ENCODE measurements around the gene EPHA5.

The EPHA5 gene

DNA sequence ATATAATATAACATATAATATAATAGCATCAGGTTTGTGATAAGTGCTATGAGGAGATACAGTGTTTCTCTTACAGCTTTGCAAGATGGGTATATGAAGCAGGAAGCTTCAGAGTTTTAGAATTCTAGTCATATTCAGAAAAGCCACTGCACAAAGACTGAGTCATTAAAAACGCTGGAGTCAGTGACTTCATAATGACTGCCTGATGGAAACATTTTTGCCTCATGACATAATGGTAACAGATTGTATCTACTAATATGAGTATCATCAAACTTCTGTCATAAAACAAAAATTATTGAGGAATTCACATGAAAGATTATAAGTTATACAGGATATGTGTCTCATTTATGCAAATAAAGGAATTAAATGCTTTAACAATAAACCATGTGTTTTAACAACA is 46.8 kb downstream of the EPHA5 start:
- no peak for DNase-seq

DNA sequence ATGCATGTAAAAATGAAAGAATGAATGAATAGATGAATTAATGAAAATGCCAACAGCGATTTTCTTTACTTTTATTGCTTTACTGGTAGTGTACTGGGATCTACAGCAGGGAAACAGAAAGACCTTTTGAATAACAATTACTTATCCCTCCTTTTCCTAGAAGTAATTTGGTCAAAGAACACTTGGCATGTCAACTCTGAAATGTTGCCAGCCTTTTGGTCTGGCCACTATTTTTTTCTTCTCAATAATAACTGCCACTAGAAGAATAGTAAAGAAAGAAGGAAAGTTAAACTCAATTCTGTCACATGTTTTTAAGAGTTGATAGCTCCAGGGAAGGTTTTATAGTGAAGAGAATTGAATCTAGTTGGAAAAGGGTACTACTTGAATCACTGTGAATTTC is 52.9 kb downstream of the EPHA5 start:
- DNase-seq, result no peak

DNA sequence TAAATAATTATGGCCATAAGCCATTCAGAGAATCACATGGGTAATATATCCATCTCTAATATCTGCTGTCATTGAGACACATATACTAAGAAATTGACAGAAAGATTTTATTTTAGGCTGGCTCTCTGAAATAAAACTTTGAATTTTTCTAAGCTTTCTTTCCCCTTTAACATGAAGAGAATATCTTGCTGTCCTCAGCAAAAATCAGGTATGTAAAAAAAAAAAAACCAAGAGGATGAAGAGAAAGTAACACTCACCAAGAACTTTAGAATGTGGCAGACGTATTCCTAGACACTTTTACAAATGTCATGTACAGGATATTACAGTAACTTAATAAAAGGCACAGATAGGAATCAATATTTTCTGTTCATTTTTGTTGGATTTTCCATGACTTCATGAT is 65.8 kb downstream of the EPHA5 start:
- DNase-seq, result no peak

DNA sequence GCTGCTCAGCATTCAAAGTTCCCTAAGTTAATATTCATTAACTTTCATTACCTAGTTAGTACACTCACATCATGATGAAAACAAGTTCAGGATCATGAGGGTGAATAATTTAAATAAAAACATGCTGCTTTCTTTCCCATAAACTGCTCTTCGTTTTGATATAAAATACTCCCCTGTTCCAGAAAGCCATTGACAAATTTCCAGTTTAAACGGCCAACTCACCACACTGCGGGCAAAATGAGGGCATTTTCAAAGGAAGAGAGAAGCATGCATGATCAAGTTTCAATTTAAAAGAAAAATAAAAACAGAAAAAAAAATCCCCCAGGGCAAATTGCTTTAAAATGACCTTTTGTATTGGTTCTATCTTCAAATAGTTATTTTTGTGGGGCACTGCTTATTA is 69.6 kb downstream of the EPHA5 start:
- DNase-seq, result no peak

DNA sequence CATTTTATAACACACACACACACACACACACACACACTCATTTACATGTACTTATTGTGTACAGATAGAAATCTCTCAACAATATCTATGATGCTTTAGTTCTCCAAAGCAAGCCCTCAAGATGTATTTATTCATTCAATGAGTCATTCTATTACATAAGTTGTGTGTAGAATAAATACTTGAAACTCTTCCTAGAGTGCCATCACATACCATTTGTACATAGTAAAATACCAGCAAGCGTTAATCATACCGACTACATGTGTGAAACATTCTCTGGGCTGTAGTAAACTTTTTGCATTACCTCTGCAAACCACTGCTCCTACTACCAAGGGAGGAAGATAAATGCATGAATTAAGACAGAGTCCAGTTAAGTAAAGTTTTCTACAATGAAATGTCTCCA is 70.9 kb downstream of the EPHA5 start:
- no peak for DNase-seq

DNA sequence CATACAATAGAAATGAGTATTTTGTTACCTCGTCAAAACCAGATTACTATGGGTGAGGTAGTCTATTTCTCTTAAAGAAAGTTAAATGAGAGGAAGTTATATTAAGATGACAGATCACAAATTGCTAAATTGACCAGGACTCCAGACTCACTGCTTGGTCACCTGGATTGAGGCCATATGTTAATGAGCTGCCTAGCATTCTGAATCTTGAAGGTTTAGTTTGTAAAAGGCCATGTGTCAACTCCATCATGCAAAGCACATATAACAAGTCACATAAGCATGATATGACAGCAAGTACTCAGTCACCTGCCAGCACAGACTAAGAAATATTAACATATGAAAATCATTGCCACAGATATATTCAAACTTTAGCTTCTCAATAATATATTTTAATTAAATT is 72.6 kb downstream of the EPHA5 start:
- DNase-seq, result no peak

DNA sequence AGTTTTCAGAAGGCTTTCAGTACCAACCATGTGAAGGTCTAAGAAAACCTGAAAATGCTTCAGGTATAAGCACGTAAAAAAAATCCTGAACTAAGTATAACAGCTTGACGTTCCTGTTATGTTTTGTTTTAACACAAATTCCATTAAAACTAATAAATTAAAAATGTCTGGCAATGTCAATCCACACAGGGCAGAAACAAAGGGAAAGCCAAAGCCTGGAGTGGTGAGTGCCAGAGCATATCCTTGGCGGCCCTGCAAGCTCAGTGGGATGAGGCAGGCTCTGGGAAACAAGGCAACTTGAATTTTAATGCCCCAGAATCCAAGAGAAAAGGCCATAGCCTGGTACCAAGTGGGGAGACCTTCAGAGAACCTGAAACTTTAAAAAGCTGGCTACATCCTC is 78.2 kb downstream of the EPHA5 start:
- DNase-seq, result no peak

DNA sequence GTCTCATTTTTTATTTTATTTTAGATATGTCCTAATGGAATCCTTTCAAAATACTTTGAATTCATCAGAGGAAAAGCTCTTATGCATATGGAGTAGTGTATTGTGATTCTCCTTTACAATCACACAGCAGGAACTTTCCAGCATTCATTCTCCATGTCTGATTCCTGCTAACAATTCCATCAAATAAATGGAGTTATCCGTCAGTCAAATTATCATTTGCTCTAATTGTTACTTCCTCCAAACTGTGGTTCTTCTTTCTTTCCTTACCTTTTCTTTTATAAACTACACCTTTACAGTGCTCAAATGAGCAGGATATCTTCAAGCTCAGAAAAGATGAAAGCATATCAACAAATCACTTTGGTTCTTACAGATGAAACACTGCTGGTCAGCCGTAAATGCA is 80.4 kb downstream of the EPHA5 start:
- no peak for DNase-seq

DNA sequence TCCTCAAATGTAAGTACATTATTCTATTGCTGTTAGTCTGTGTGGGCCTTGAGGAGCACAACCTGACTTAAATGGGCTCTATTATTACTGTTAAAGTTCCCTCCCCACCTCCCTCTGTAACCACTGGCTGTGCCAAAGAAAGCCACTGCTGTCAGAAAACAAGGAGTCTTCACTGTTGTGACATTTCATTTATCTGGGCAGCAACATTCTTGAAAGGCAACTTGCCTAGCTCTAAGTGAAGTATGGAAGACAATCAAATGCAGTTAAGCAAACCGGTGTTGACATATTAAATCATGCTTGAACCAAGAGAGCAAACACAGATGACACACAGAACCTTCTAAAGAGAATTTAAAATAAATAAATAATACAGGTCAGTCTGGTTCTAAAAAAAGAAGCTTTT is 81.0 kb downstream of the EPHA5 start:
- DNase-seq, result no peak

DNA sequence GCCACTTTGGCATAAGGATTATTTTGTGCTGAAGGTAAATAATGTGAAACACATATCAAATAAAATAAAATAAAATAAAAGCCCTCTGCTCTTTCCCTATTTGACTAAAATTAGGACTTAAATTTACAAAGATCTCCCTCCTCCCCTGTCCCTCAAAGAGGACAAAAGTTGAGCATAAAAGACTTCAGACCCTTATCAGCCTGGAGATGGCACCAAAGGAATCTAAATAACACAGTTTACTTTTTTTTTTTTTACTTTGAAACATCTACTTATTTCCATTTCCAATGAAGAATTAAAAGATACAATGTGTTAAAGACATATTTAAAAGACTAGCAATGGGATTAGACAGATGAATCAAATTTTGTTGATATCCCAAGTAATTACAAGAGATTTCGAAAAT is 89.7 kb downstream of the EPHA5 start:
- no peak for DNase-seq

DNA sequence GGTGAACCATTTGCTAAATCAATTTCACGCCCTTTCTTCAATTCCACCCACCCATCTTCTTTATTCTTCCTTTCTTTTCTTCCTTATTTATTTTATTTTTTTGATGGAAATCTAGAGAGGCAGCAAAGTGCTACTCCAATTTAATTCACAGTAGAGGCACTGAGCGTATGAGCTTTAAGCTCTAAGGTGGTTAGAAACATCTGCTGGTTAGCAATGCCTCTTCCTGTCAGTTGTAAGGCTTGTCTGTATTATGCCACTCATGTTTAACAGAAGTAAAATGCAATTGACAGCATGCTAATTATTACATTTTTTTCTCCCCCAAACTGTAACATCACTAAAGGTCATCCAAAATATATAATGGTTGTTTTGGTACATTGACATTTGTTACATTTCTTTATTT is 103.8 kb downstream of the EPHA5 start:
- DNase-seq, result no peak

DNA sequence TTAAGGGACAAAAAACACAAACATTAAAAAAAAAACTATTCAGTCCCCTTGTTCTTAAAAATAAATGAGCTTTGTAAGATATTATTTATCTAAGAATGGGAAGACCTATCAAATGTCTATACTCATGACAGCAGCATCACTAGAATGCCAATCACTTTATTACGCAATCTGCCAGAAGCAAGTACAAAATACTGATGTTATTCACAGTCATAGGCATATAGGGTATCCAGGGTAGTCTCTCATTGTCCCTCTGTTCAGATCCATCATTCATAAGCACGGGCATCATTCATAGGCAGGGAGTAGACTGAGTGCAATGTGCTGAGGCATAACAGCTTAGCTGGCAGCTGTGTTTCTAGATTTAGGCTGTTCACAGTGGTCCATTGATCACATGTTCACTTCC is 109.1 kb downstream of the EPHA5 start:
- DNase-seq, result no peak

DNA sequence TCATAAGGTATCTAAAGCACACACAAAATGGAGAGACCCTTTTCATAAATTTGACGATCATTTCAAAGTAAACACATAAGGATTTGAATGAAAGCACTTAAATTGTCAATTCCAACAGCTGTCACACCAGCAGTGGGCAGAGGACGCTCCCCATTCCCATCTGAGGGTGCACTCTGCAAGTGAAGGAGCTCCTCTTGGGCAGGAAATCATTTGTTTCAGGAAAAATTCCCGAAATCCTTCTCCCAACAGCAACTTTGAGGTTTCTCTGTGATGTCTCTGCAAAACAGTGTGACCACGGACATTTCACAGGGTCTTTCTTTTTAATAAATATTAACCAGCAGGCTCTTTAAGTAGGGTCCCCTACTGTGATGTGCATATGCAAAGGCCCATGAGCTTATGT is 111.0 kb downstream of the EPHA5 start:
- no peak for DNase-seq

DNA sequence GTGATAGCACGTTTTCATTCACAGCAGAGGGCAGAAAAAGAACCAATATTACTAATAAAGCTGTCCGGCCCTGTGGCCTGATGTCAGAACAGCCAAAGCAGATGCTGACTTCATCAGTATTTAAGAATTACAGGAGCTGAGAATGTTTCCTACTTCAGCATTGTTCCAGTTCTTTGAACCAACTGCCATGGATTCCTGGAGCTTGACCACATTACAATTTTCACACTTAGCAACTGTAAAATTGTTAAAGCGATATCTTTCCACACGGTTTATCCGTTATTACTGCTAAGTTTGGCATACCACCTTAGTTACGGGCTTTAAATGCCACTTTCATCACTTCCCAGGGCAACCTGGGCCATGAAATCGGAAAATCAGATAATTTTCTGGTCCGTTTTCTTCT is 118.2 kb downstream of the EPHA5 start:
- no peak for DNase-seq

DNA sequence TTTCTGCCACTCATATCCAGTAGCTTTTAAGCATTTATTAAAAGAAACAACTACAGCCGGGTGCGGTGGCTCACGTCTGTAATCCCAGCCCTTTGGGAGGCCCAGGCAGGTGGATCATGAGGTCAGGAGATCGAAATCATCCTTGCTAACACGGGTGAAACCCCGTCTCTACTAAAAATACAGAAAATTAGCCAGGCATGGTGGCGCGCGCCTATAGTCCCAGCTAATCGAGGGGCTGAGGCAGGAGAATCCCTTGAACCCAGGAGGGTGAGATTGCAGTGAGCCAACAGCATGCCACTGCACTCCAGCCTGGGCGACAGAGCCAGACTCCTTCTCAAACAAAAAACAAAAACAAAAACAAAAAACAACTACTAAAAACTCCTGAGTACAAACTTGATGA is 119.8 kb downstream of the EPHA5 start:
- DNase-seq, result no peak

DNA sequence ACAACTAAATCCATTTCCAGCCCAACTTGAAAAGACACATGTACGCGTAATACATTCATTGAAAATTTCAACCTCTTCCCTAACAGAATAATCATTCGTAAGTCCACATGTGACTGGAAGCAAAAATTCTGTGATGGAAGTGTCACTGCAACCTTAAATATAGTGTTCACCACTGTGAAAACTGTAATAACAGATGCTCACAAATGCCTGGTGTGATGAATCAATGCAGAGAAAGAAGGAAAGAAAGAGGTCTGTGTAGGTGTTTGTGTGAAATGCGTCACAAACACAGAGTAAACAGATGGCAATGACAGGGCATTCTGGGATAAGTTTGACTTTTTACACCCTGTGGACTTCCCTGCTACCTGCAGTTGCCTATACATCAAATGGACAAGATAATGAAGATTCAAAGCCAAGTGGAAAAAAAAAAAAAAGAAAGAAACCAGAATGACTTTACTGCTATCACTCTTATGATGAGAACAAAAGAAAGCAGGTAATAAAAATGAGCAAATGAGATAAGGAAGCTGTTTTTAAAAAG is 123.3 kb downstream of the EPHA5 start:
- no peak for DNase-seq

DNA sequence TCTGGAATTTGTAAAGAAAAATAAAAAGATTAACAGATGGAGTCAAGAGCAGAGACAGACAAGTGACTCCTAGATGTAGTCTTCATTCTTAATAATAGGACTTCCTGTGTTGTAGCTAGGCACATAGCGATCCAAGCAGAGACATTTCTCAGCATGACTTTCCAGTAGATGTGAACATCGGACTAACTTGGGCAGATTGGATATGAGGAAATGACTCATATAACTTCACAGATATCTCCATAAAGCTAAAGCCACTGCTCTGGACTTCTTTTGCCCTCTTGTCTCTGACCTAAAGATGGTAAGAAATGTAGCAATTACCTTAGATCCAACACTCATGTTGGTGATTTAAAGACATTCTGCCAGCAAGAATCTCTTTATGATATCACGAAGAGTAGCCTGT is 131.7 kb downstream of the EPHA5 start:
- DNase-seq, result no peak

DNA sequence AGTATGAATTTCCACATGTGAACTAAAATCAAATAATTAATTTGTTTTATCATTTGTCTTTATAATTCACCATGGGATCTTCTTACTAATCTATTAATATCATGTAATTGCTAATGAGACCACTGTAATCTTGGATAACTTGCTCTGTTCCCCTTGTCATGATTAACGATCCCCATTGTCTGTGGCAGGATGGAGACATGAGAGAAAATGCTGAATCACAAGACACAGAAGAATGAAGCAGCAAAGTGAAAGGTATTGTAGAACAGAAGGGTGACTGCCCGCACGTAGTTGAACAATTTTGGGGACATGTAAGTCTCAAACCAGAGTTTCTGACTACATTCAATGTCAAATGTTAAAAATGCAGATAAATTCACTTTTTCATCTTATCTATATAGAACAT is 135.2 kb downstream of the EPHA5 start:
- DNase-seq, result no peak

DNA sequence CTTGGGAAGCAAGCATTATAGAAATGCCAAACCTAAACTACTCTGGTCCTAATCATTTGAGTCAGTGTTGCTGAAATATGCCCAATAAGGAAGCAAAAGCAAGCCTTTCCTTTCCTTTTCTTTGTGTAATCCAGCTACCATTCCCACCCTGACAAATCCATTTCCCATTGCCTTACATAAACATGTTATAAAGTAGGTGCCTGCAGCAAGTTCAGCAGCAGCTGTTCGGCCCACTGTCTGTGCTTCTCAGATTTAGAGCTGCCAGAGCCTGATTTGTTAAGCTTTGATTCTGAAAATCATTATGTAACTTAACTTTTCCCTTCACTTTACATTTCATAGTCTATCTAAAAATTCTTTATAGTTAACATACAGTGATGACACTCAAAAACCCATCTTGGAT is 148.6 kb downstream of the EPHA5 start:
- DNase-seq, result no peak

DNA sequence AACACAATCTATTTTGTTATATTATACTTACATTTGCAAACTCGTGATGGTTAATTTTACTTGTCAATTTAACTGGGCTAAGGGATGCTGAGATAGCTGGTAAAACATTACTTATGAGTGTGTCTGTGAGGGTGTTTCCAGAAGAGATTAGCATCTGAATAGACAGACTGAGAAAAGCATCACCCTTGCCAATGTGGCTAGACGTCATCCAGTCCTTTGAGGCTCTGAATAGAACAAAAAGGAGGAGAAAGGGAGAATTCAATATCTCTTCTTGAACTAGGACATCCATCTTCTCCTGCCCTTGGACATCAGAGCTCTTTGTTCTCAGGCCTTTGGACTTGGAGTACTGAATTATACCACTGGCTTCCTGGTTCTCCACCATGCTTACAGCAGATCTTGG is 154.6 kb downstream of the EPHA5 start:
- DNase-seq, result no peak

DNA sequence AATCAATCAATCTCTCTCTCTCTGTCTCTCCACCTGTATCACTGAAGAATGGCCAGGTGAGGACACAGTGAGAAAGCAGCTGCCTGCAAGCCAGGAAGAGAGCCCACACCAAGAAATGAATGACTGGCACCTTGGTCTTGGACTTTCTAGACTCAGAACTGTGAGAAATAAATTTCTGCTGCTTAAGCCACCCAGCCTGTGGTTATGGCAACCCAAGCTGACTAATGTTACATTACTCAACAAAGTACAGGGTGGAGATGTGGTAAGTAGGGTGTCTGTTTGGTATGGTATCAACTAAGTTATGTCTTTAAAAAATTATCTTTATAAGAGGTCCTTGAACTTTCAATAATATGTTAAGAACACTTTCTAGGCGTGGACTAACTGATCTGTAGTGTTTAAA is 159.3 kb downstream of the EPHA5 start:
- DNase-seq, result no peak

DNA sequence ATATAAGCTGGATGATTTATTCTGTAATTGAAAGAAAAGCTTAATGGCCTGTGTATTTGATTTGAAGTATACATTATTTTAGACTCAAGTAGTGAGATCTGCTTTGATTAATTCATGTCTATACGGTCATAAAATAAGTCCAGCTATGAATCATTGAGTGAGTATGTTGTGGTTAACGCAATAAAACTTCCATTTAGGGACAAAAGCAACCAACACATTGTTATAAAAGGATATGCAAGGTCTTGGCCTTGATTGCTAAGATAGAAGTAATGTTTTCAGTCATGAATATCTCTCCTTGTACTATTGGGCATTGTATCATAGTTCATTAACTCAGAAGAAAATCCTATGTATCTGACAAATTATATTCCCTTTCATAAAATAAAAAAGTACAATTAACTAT is 162.1 kb downstream of the EPHA5 start:
- no peak for DNase-seq

DNA sequence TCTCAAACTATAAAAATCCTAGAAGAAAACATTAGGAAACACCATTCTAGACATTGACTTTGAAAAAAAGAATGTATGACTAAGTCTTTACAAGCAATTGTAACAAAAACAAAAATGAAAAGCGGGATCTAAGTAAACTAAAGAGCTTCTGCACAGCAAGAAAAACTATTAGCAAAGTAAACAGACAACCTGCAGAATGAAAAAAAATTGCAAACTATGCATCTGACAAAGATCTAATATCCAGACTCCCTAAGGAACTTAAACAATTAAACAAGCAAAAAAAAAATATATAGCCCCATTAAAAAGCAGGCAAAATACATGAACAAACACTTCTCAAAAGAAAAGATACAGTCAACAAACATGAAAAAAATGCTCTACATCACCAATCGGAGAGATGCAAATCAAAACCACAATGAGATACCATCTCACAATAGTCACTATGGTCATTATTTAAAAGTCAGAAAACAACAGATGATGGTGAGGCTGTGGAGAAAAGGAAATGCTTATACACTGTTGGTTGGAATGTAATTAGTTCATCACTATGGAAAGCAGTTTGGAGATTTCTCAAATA is 168.1 kb downstream of the EPHA5 start:
- DNase-seq, result no peak

DNA sequence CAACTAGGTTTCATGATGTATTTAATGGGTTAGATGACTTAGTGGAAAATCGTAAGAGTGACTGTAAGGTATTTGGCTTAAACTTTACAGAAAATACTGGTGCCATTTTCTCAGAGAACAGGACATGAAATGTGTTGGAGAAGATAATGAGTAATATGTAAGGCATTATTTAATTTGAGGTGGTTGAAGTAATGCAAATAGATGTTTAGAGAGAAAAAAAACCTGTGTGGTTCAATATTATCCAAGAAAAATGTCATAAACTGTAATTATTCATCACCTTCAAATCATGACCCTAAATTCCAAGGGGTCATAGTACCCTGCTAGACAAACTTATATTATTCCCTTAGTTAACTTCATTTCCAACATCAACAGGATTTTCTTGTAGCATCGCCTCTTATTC is 171.7 kb downstream of the EPHA5 start:
- no peak for DNase-seq

DNA sequence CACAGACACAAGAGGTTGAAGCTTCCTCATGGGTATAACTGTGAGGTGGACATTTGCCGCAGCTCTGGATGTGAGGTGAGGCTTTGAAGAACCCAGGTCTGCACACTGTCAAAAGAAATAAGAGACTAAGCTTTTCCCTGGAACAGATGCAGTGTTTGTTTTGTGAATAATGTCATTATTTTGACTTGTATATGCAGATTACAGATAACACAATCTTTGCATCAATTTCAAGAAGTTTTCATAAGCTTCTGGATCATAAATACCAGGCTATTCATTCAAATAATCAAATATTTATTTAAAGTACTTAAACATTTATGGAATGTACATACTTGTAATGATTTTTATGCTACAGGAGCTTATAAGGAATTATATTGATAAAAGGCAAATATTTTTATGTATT is 174.8 kb downstream of the EPHA5 start:
- DNase-seq, result no peak

DNA sequence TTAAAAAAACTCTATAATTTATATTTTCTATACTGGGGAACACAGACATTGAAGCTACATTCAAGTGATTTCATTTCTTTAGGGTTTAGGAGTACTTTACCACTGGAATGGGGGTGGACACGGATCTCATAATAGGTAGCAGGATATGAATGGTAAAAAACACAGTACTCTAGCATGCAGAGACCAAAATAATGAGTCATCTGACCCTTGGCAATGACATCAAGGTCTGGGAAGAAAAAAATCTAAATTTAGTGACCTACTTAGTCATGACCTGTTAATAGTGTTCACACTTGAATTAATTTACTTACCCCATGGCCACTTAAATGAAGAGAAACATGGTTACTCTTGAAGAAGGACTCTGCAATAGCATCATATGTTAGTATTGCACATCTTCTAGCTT is 187.9 kb downstream of the EPHA5 start:
- no peak for DNase-seq

Data from NCI-H2081 (cell line).